HuH-7.5 (cell line): ENCODE data around the gene FNTB.
"Not testable (repeated sequence)": the region's sequence is repeated elsewhere in the genome, so short reads cannot be mapped to it uniquely, and the experiment has no call there.

Experiments
- DNase-seq: peaks from one replicate; pipeline ENCODE4 v3.0.0; 2011; ENCODE audit warnings: low spot score

FNTB gene

GRCh38 chr14:65087835-65088234 lies 101.1 kb downstream of the FNTB start:
- not testable (repeated sequence) for DNase-seq

GRCh38 chr14:65092349-65092748 lies 105.7 kb downstream of the FNTB start:
- DNase-seq = no peak

- no peak for DNase-seq
These were observed 109.0 kb downstream of the FNTB start for GRCh38 chr14:65095633-65096205.

- DNase-seq = no peak
These were observed 109.8 kb downstream of the FNTB start for GRCh38 chr14:65096323-65097089.

GRCh38 chr14:65098586-65098985 lies 111.9 kb downstream of the FNTB start:
- DNase-seq = no peak

GRCh38 chr14:65100922-65101541 lies 114.3 kb downstream of the FNTB start:
- no peak for DNase-seq

GRCh38 chr14:65101631-65102440 lies 115.1 kb downstream of the FNTB start:
- DNase-seq = peak; percentile 18

GRCh38 chr14:65102441-65103149 lies 115.9 kb downstream of the FNTB start, which contains the start of gene MAX:
TSS of gene MAX (minus strand) at chr14:65102517. CDS start at chr14:65102339, 178 bp downstream.
- peak; percentile 88 for DNase-seq

GRCh38 chr14:65103150-65103760 lies 116.6 kb downstream of the FNTB start:
- DNase-seq = no peak

- DNase-seq = no peak
These were observed 118.1 kb downstream of the FNTB start for GRCh38 chr14:65104791-65105190.

GRCh38 chr14:65106316-65106715 lies 119.6 kb downstream of the FNTB start:
- DNase-seq = no peak

GRCh38 chr14:65106736-65107135 lies 120.0 kb downstream of the FNTB start:
- DNase-seq = no peak

GRCh38 chr14:65107200-65107599 lies 120.5 kb downstream of the FNTB start:
- DNase-seq = no peak

GRCh38 chr14:65109357-65109756 lies 122.7 kb downstream of the FNTB start:
- no peak for DNase-seq

- DNase-seq = no peak
These were observed 123.8 kb downstream of the FNTB start for GRCh38 chr14:65110525-65110924.
